GM12878 (cell line): ENCODE data around the gene TSSK3. TPM values are rescaled to one million over a fixed set of nuclear protein-coding genes. Genes with fewer than 3 reads are reported as not detected.

Source experiments
- ATAC-seq: fragments of 200-7000 bp; cut with Tn5 transposase; 3 replicates; pipeline ENCODE4 v1.9.1; 2020; ENCODE audit warnings: mild to moderate bottlenecking, moderate library complexity
- BruUV-seq: library from RNA; stranded (reverse); fragments of 400-500 nt; replicated peaks from 2 replicates; lab custom pipeline; 2021; lab: Mats Ljungman, UMichigan
- CTCF ChIA-PET: fragments of 300-600 bp; sonication (Branson Sonifier 250); formaldehyde crosslinking; extraction: SDS; loops from one replicate; lab custom pipeline; 2021; ENCODE audit warnings: inconsistent platforms; lab: Yijun Ruan, JAX
- POLR2A ChIA-PET: fragments of 350-600 bp; formaldehyde crosslinking; extraction: SDS; loops from one replicate; lab custom pipeline; 2021; ENCODE audit warnings: inconsistent platforms; lab: Charles Lee
- RAD21 ChIA-PET: fragments of 300-600 bp; sonication (Branson Sonifier 250); formaldehyde crosslinking; loops from one replicate; lab custom pipeline; 2023; ENCODE audit warnings: antibody characterized with exemption; ENCODE audit not compliant: unreplicated experiment; lab: Charles Lee
- SMC1A ChIA-PET: fragments of 300-600 bp; sonication (Branson Sonifier 250); formaldehyde crosslinking; loops from one replicate; lab custom pipeline; 2023; ENCODE audit not compliant: unreplicated experiment, uncharacterized antibody; lab: Charles Lee
- DNase-seq: peaks from one replicate; pipeline ENCODE4 v3.0.0-alpha.2; 2011; ENCODE audit warnings: low read depth, low spot score
- FAIRE-seq: peaks from 3 replicates; lab custom pipeline; 2011; peaks lifted over from hg19 to GRCh38; lab: Jason Lieb, UNC
- H2AFZ ChIP-seq: 2 replicates; pipeline ENCODE4 v1.6.0; 2011; ENCODE audit warnings: low read depth, low read length, control low read depth; ENCODE audit not compliant: control insufficient read depth
- H3K27ac ChIP-seq: 2 replicates; pipeline ENCODE4 v1.5.1; 2011; ENCODE audit warnings: control low read depth; ENCODE audit not compliant: control insufficient read depth, insufficient read depth
- H3K27me3 ChIP-seq, 2 experiments: replicated peaks in 1 of 2; 2 replicates each; pipeline versions ENCODE4 v1.6.0 to v1.6.1; 2011; ENCODE audit warnings: low read length in 1 of 2; ENCODE audit not compliant: control insufficient read depth in 2 of 2, insufficient read depth in 2 of 2
- H3K36me3 ChIP-seq, 2 experiments: 2 replicates each; pipeline ENCODE4 v1.5.1; 2011; ENCODE audit warnings: low read length in 1 of 2; ENCODE audit not compliant: control insufficient read depth in 2 of 2, insufficient read depth in 2 of 2
- H3K4me1 ChIP-seq: 2 replicates; pipeline ENCODE4 v1.6.1; 2011; ENCODE audit warnings: mild to moderate bottlenecking, low read length, moderate library complexity, mixed read lengths; ENCODE audit not compliant: control insufficient read depth, insufficient read depth
- H3K4me2 ChIP-seq: 2 replicates; pipeline ENCODE4 v1.6.0; 2011; ENCODE audit warnings: control low read depth; ENCODE audit not compliant: control insufficient read depth, insufficient read depth
- H3K4me3 ChIP-seq: fragments of 200-600 bp; sonication (generic); 2 replicates; pipeline ENCODE4 v1.5.1; 2016
- H3K79me2 ChIP-seq: 2 replicates; pipeline ENCODE4 v1.6.0; 2011; ENCODE audit warnings: low read length; ENCODE audit not compliant: control insufficient read depth, insufficient read depth
- H3K9ac ChIP-seq: 2 replicates; pipeline ENCODE4 v1.8.0; 2011; ENCODE audit warnings: low read length, control low read depth, mixed read lengths; ENCODE audit not compliant: control insufficient read depth, insufficient read depth
- H3K9me3 ChIP-seq: replicated peaks from 3 replicates; pipeline ENCODE4 v1.5.1; 2011; ENCODE audit warnings: mild to moderate bottlenecking, low read length; ENCODE audit not compliant: control insufficient read depth, insufficient read depth
- H4K20me1 ChIP-seq: 2 replicates; pipeline ENCODE4 v1.6.0; 2011; ENCODE audit not compliant: control insufficient read depth, insufficient read depth
- ASH2L ChIP-seq: fragments of 300-600, 200-600 bp; sonication (generic); IDR thresholded peaks from 2 replicates; pipeline ENCODE4 v1.6.1; 2017; ENCODE audit warnings: low read depth, mild to moderate bottlenecking, borderline replicate concordance
- ATF7 ChIP-seq: fragments of 450-650 bp; IDR thresholded peaks from 2 replicates; pipeline ENCODE4 v1.6.1; 2016; ENCODE audit warnings: low read depth, mild to moderate bottlenecking
- E2F4 ChIP-seq: IDR thresholded peaks from 2 replicates; pipeline ENCODE4 v1.6.1; 2012; ENCODE audit warnings: low read depth, low read length, improper control_type of control experiment
- NFYB ChIP-seq: IDR thresholded peaks from 2 replicates; pipeline ENCODE4 v1.6.1; 2011; ENCODE audit warnings: low read depth, mild to moderate bottlenecking, low read length, improper control_type of control experiment, moderate library complexity; ENCODE audit not compliant: insufficient read depth
- NR2C1 ChIP-seq: fragments of 450-650 bp; IDR thresholded peaks from 2 replicates; pipeline ENCODE4 v1.6.1; 2017; ENCODE audit warnings: antibody characterized with exemption, mild to moderate bottlenecking, moderate library complexity
- SIX5 ChIP-seq: IDR thresholded peaks from 2 replicates; pipeline ENCODE4 v1.6.1; 2011; ENCODE audit warnings: mild to moderate bottlenecking, low read depth, low read length, moderate library complexity; ENCODE audit not compliant: severe bottlenecking
- YY1 ChIP-seq: IDR thresholded peaks from 2 replicates; pipeline ENCODE4 v1.6.1; 2011; ENCODE audit warnings: low read depth, mild to moderate bottlenecking, low read length
- ZBTB4 ChIP-seq: fragments of 450-650 bp; formaldehyde crosslinking; IDR thresholded peaks from 2 replicates; pipeline ENCODE4 v1.4.0; 2022; ENCODE audit warnings: mild to moderate bottlenecking, moderate library complexity
- WGBS: methylation state at CpG from one replicate; pipeline ENCODE4 v1.1.6; 2016; ENCODE audit warnings: low lambda C conversion rate; ENCODE audit not compliant: insufficient replicate concordance, insufficient coverage; ENCODE audit errors: missing lambda C conversion rate; 5-methylcytosine and 5-hydroxymethylcytosine counted together
- in situ Hi-C: fragments of 300-500 bp; cut with MboI; formaldehyde crosslinking; loops from 9 replicates; pipeline ENCODE4 v1.14.3; 2018; ENCODE audit warnings: mixed read lengths
- intact Hi-C: fragments of 100-400 bp; cut with micrococcal nuclease; formaldehyde crosslinking; loops from one replicate; pipeline ENCODE4 v1.14.2; 2022; ENCODE audit not compliant: unreplicated experiment
- polyA plus RNA-seq, 11 experiments: library from polyadenylated mRNA; depleted of rRNA in 4 of 11; unstranded in 6 of 11; stranded (reverse) in 5 of 11; fragments of >200 nt; fragmentation: Nextera tagmentation in 4 of 11; fragmentation: Illumina TruSeq in 1 of 11; extraction: Ambion mirVana in 4 of 11; extraction: Trizol in 1 of 11; gene quantifications; 1 replicate in 1 of 11; 2 replicates in 10 of 11; pipeline versions ENCODE4 v1.2.1 to v1.2.3, GENCODE V29; 2011 to 2016; ENCODE audit warnings: inconsistent platforms in 2 of 11, missing spikeins in 2 of 11, low read depth in 1 of 11
- total RNA-seq, 4 experiments: library from RNA; depleted of rRNA in 3 of 4; stranded (reverse); fragments of >200 nt in 3 of 4; fragmentation: Illumina TruSeq in 1 of 4; extraction: Trizol in 1 of 4; gene quantifications; 2 replicates each; pipeline versions ENCODE4 v1.2.1 to v1.2.3, GENCODE V29; 2013 to 2021
- TF ChIP-seq, protein P1 (sequence below): fragments of 450-650 bp; formaldehyde crosslinking; IDR thresholded peaks from 2 replicates; pipeline ENCODE4 v1.4.0; 2020; ENCODE audit warnings: mild to moderate bottlenecking, moderate library complexity
- TF ChIP-seq, protein P2 (sequence below): fragments of 450-650 bp; IDR thresholded peaks from 2 replicates; pipeline ENCODE4 v1.6.1; 2017; ENCODE audit warnings: mild to moderate bottlenecking, low read depth, inconsistent platforms; ENCODE audit not compliant: poor library complexity, severe bottlenecking

The TSSK3 gene
- total and polyA plus RNA-seq, 10 of the 15 experiments (the other 5 are each of a cell fraction or from before 2014, with no cell fraction given): 0.42 to 0.82 (median 0.60) TPM

DNA sequence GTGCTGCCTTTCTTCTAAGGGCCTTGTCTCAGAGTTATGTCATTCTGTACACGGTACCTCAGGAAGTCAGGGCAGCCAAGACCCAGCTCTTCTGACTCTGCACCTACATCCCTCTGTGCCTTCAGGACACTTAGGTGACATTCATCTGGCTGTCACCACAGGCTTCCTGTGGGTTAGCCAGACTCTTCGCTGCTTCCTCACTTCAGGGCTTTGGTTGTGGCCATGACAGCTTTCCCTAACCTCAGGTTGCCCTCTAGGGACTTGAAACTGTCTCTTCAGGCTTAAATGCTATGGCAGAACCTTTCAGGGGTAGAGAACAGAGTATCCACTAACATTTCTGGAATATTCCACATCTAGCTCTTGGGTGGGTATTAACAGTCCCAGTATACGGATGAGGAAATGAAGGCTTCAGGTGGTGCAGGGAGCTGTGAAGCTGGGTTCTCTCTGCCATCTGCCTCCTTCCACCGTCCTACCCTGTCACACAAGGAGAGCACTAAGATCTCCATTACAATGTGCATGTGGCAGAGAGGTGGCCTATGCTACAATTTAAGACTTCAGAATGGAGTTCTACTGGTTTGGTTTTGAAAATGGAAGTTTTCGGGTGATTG lies 9.9 kb downstream of the TSSK3 start (continued):
- TF ChIP-seq ASH2L: no peak
- TF ChIP-seq, protein P1, sequence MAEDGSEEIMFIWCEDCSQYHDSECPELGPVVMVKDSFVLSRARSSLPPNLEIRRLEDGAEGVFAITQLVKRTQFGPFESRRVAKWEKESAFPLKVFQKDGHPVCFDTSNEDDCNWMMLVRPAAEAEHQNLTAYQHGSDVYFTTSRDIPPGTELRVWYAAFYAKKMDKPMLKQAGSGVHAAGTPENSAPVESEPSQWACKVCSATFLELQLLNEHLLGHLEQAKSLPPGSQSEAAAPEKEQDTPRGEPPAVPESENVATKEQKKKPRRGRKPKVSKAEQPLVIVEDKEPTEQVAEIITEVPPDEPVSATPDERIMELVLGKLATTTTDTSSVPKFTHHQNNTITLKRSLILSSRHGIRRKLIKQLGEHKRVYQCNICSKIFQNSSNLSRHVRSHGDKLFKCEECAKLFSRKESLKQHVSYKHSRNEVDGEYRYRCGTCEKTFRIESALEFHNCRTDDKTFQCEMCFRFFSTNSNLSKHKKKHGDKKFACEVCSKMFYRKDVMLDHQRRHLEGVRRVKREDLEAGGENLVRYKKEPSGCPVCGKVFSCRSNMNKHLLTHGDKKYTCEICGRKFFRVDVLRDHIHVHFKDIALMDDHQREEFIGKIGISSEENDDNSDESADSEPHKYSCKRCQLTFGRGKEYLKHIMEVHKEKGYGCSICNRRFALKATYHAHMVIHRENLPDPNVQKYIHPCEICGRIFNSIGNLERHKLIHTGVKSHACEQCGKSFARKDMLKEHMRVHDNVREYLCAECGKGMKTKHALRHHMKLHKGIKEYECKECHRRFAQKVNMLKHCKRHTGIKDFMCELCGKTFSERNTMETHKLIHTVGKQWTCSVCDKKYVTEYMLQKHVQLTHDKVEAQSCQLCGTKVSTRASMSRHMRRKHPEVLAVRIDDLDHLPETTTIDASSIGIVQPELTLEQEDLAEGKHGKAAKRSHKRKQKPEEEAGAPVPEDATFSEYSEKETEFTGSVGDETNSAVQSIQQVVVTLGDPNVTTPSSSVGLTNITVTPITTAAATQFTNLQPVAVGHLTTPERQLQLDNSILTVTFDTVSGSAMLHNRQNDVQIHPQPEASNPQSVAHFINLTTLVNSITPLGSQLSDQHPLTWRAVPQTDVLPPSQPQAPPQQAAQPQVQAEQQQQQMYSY (CRISPR knock-in tag): no peak
- TF ChIP-seq, all 136 proteins: peak for 6

- Histone ChIP-seq H2AFZ (no peak overlapping the region), H3K4me2 (no peak overlapping the region), H3K9me3 (no peaks in the 10 kb centered on the region), H3K4me3 (no peak overlapping the region), H3K4me1 (peaks cover 10% of the 10 kb centered on the region), H3K27ac (no peak overlapping the region), H3K9ac (no peak overlapping the region), H3K27me3 (no peaks in the 10 kb centered on the region), H4K20me1 (no peaks in the 10 kb centered on the region), H3K36me3 (peaks cover 14 to 15% of the 10 kb centered on the region in 2 experiments), H3K79me2 (no peaks in the 10 kb centered on the region)
- in situ Hi-C loops (no loop called here), intact Hi-C loops (loop anchor here (2.0 kb wide), 1 partner anchor 39 kb away; no protein-coding TSS in a partner anchor)
- ATAC-seq: no peak
- BruUV-seq: TSS peak; percentile 30
- RAD21 ChIA-PET: interaction anchor here (1.2 kb wide), 1 partner anchor 20 kb away, joined by 3 read pairs; the partner anchor contains the start of gene BSDC1
- no peak for FAIRE-seq
- WGBS: 0% methylated on average over 1 of the region's 1 CpG
- DNase-seq: no peak
- CTCF ChIA-PET: no interaction called here
- SMC1A ChIA-PET: no interaction called here
- POLR2A ChIA-PET: no interaction called here
- TF ChIP-seq, protein P2, sequence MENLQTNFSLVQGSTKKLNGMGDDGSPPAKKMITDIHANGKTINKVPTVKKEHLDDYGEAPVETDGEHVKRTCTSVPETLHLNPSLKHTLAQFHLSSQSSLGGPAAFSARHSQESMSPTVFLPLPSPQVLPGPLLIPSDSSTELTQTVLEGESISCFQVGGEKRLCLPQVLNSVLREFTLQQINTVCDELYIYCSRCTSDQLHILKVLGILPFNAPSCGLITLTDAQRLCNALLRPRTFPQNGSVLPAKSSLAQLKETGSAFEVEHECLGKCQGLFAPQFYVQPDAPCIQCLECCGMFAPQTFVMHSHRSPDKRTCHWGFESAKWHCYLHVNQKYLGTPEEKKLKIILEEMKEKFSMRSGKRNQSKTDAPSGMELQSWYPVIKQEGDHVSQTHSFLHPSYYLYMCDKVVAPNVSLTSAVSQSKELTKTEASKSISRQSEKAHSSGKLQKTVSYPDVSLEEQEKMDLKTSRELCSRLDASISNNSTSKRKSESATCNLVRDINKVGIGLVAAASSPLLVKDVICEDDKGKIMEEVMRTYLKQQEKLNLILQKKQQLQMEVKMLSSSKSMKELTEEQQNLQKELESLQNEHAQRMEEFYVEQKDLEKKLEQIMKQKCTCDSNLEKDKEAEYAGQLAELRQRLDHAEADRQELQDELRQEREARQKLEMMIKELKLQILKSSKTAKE: no peak
- no peak for TF ChIP-seq YY1
- no peak for TF ChIP-seq SIX5
- no peak for TF ChIP-seq E2F4
- TF ChIP-seq NR2C1: no peak
- TF ChIP-seq NFYB: no peak
- no peak for TF ChIP-seq ATF7
- TF ChIP-seq ASH2L: no peak
- no peak for TF ChIP-seq ZBTB4 (CRISPR knock-in tag)
Observed at GRCh38 chr1:32373996-32374592, 11.8 kb downstream of the TSSK3 start.
